SHP77 (cell line): ENCODE measurements around the gene TMEM52B.
"Not testable (repeated sequence)": the region's sequence is repeated elsewhere in the genome, so short reads cannot be mapped to it uniquely, and the experiment has no call there.

Source experiments
- DNase-seq, 2 experiments: peaks; one replicate each; lab custom pipeline; 2025; lab: John Stamatoyannopoulos, UW

TMEM52B gene

DNA sequence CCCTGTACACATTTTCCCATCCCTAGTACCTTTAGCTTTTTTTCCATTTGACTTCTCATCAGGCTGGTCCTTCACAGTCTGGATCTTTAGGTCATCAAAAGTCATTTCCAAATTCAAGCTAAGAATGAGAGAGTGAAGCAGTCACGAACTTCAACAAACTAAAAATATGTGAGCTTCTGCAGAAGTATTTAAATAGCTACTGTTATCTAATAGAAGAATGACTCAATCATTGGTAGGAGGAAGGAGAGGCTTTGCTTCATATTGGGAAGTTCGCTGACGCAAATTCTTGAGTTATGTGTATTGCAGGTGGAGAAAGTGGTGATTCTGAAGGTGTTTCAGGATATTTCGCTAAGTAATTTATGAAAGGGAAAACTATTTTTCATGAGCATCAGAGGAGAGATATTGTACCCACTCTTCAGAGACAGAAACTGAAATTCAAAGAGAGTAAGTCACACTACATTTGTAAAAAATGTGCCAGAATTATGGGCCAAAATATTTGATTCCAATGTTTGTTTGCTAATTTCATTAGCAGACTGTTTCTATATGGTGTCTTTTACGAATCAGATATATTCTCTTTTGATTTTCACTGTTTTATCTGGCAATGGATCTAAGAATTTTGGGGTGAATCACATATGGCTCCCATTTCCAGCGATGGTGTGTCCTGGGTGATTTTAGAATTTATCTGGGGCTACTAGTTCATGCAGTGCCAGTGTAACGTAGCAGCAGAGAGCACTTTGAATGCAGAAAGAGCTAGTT is 6.7 kb upstream of the TMEM52B start, which contains the start of gene OLR1:
TSS of gene OLR1 (minus strand) at position 160 of the 756 bp plus-strand sequence. CDS start at position 105, 55 bp downstream.
- DNase-seq = no peak

DNA sequence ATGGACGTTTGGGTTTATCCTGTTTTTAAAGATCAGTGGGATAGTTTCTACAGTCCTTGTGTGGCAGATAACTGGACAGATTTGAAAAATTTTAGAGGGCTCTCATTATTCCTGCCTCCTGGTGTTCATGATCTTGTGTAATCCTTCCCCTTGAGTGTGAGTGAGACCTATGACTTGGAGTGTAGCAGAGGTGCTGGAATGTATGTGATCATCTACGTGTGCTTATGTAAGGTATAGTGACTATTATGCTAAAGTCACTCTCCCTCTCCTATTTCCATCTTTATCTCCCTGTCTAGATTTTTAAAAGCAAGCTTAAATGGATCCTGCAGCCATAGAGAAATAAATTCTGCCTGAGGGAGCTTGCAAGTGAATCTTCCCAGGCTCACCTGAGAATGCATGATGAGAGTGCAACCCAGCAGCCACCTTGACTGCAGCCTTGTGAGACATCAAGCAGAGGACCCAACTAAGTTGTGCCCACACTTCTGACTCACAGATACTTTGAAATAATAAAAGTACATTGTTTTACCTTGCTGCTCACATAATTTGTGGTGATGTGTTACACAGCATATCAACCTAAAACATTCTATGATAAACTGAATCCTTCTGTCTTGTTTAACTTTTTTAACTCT is 3.7 kb upstream of the TMEM52B start:
- no peak for DNase-seq

DNA sequence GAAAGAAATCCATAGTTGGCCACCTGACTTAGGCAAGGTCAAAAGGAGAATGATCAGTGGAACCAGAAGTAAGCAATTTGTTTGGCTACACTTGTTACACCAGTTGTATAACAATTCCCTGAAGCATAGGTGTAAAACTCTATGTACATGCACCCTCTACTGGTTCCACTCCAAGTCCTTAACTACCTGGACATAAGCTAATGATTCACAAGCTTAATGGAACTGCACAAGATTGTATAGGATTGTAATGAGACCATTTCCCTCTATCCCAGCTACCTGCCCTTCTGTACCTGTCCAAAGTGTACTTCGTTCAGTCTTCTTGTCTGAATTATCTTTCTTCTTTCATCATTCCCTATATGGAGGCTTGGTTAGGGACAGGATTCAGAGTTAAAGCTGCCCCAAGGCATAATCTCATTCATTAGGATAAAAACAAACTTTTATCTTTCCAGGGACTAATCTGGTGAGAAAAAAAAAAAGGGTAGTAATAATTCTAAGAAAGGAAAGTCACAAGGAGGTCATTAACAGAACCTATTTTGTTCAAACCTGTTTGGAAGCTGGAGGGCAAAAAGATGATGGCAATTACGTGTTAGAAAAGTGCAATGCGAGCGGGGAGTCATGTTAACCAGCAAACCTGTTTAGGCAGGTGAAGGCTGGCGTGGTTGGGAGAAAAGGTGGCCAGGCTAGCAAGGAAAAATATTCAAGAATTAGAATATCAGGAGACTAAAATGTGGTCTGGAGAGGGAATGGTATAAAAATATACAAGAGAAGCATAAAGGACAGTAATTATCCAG is 2.8 kb upstream of the TMEM52B start:
- no peak for DNase-seq

DNA sequence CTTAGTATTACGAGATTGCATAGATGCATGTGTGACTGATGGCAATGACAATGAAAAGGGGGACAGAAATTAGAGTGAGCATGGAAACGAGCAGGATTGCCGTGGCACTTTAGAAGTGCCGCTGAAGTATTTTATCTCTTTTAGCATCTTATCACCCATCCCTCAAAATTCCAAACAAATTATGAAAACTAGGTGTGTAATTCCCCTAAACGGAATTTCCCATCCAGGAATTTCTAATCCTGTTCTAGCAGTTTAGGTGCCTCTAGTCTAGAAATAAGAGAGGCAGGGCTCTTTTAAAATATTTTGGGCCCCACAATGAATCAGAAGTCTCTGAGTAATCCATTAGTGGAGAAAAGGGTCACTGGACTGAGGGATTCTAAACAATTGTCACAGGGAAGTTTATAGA is 947 bp downstream of the TMEM52B start:
- DNase-seq = no peak

DNA sequence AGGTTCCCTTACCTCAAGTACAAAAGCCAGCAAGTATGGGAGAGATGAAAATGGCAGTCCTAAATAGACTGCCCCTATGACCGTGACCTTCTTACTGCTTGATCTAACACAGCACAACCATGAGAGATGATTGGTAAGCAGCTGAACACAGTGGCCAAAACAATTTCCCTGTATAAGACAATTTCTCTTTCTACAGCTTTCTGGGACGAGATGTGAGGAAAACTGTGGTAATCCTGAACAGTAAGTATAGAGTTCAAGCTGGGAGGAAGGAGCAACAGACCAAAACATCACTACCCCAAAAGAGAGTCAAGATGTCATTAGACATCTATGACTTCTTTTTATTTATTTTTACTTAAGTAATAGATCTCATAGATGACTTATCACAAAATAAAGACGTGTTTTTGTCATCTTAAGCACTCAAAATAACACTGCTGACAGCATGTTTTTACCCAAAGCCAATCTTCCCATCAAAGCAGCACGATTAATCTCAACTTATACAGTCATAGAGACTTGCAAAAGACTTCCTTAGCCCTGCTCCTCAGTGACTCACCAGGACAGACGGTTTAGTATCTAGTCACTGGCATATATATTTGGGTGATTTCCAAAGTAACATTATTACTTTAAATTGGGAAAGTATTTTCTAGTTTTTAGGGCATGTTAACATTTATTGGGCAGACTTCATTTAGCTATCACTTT is 3.7 kb downstream of the TMEM52B start:
- DNase-seq = no peak

GRCh38 chr12:10184261-10184843 is 5.5 kb downstream of the TMEM52B start:
- no peak for DNase-seq

- no peak for DNase-seq
These were observed 7.5 kb downstream of the TMEM52B start for GRCh38 chr12:10186299-10186698.

DNA sequence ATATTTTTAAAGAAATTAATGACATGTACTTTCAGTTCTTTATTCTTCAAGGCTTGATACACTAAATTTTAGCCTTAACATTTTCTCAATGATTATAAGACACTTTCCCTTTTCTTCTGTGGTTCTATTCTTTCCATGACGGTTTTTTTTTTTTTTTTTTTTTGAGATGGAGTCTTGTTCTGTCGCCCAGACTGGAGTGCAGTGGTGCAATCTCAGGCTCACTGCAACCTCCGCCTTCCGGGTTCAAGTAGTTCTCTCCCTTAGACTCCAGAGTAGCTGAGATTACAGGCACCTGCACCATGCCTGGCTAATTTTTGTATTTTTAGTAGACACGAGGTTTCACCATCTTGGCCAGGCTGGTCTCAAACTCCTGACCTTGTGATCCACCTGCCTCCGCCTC is 8.1 kb downstream of the TMEM52B start:
- not testable (repeated sequence) for DNase-seq

- no peak for DNase-seq
These were observed 10.8 kb downstream of the TMEM52B start for GRCh38 chr12:10189653-10190052.

- peak; percentile 1 to 8 for DNase-seq
These were observed 11.9 kb downstream of the TMEM52B start for GRCh38 chr12:10190558-10191388.

DNA sequence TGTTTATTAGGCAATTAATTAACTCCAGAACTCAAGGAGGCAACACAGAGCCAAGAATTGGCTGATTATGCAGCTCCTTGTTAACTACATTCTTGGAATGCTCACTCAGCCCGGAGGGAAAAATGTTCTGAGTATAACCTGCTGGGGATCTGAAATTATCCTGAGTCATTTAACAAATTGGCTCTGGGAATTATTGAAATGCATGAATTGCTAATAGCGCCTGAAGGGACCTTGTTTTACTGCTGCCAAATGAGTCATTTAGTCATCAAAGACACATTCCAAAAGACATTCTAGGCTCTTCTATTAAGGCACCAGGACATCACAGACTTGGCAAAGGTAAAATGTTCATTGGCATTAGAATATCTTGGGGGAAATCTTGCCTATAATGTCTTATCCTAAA is 13.0 kb downstream of the TMEM52B start:
- no peak for DNase-seq

DNA sequence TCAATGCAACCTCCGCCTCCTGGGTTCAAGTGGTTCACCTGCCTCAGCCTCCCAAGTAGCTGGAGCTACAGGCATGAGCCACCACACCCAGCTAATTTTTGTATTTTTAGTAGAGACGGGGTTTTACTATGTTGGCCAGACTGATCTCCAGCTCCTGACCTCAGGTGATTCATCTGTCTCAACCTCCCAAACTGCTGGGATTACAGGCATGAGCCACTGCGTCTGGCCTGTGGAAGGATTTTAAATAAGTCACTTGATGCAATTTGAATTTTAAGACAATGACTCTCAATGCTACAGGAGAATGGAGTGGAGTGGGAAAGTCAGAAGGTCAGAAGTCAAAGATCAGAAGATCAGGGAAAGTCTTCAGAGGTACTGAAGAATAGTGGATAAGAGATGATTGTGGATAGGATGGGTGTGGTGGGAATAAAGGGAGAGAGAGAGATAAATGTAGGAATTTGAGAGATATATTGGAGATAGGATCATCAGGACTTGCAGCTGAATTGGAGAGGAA is 15.4 kb downstream of the TMEM52B start:
- no peak for DNase-seq

GRCh38 chr12:10196210-10196609 is 17.4 kb downstream of the TMEM52B start:
- DNase-seq = no peak

- no peak for DNase-seq
These were observed 19.0 kb downstream of the TMEM52B start for GRCh38 chr12:10197879-10198278.

DNA sequence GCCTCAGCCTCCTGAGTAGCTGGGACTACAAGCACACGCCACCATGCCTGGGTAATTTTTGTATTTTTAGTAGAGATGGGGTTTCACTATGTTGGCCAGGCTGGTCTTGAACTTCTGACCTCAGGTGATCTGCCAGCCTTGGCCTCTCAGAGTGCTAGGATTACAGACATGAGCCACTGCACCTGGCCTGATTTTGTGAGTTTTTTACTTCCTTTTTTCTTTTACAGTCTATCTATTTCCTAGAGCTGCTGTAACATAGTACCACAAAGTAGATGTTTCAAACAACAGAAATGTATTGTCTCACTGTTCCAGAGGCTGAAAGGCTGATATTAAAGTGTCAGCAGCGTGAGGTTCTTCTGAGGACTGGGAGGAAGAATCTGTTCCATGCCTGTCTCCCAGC is 25.7 kb downstream of the TMEM52B start:
- DNase-seq = not testable (repeated sequence)

- no peak for DNase-seq
These were observed 26.5 kb downstream of the TMEM52B start for GRCh38 chr12:10205220-10205807.

- DNase-seq = no peak
These were observed 28.3 kb downstream of the TMEM52B start for GRCh38 chr12:10207136-10207535.

- DNase-seq = no peak
These were observed 31.4 kb downstream of the TMEM52B start for GRCh38 chr12:10210225-10210624.

- no peak for DNase-seq
These were observed 32.5 kb downstream of the TMEM52B start for GRCh38 chr12:10211101-10211939.
